Activated CD4-positive, alpha-beta T cell treated with anti-CD3 and anti-CD28 coated beads, Interleukin-2, amount 50 U/mL, for 48 hours (primary cell): ENCODE measurements around the gene FHDC1.
A peak's percentile ranks its signal among the peaks of the same experiment; 100 is the strongest.
"Not testable (repeated sequence)": the region's sequence is repeated elsewhere in the genome, so short reads cannot be mapped to it uniquely, and the experiment has no call there.

ENCODE experiments used
- DNase-seq, 2 experiments: peaks; one replicate each; pipeline ENCODE4 v3.0.0-alpha.2; 2020

Gene FHDC1

DNA sequence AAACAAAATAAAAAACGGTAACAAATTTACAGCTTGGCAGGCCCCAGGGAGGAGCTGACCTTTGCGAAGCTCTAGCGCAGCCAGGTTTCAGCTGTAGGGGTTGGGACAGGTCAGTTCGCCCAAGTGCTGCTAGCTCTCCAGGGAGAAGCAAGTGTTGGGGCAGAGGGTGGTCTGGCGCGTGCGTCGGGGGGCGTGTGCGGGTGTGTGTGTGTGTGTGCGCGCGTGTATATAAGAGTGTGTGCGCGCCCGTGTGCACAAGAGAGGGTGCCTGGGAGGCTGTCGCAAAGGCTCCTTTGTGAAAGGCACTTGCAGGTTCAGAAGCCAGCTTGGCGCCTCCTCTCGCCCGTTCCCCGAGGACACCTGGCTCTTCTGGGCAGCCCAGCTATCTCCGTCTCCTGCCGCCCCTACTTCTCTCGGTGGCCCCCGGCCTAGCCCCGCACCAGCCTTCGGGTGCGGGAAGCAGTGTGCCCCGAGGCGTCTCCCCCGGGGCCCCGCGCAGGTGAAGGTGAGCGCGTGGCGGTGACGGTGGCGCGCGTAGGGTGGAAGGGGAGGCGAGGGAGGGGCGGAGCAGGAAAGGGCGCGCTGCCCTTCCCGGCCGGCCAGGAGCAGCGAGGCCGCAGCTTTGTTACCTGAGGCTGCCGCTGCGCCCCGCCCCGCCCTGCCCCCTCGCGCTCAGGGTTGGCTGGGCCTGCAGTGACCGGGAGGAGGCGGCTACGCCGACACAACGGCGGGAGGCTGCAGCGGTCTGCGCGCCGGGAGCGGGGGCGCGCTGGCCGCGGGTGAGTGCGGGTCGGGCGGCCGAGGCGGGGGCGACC lies at the start of gene FHDC1:
FHDC1 (plus strand) TSS at position 693 of the 815 bp plus-strand sequence. CDS start 6,735 bp downstream, outside the sequence.
- DNase-seq: peak; percentile 23 to 29

- DNase-seq: no peak
Observed at GRCh38 chr4:152887981-152888380, 48.1 kb upstream of the FHDC1 start.

DNA sequence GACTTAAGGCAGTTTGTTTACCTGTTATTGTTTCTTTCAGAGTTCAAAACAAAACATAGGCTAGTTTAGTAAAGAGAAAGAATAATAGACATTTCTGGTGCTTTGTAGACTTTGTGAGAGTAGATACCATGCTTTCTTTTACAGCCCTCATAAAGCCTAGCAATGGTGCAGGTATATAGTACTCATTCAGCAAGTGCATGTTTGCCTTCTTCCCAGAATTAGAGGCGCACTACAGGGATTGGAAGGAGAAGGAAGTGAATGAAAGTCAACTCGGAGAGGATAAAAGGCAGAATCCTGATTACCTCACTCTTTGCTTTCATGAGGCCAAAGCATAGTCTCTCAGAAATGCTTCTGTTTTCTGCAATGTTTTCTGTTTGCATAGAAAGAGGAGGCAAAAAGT lies 43.1 kb upstream of the FHDC1 start:
- DNase-seq: no peak

DNA sequence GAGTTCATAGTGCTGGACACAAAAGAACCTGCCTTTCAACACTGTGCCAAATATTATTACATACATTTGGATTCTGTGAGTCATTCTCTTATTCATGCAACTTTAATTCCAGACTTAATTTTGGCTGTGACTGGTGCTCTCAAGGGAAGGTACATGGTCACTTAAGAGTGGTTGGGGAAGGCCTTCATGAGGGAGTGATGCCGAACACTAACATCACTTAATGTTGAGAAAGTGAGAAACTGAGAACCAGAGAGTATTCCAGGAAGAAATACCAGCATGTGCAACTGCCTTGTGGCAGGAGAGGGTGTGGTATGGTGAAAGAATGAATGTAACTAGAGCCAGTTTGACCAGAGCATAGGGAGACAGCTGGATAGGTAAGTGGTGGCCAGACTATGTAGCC lies 41.5 kb upstream of the FHDC1 start:
- no peak for DNase-seq

DNA sequence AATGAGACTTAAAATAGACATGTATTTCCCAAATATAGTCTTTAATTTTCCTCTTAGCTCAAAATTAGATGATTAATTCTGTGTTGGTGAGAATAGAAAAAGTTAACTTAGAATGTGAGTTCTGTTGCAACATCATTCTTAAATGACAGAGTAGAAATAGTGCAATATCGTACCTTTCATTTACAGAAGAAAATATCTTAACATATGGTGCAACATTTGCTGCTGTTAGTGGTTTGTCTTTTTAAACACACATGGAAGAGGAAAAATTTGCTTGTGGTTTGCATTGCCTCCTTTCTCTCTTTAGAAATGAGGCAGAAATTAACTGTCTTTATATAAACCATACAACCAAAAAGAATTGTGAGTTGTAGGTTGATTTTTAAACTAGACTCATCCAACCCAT lies 39.3 kb upstream of the FHDC1 start:
- no peak for DNase-seq

DNA sequence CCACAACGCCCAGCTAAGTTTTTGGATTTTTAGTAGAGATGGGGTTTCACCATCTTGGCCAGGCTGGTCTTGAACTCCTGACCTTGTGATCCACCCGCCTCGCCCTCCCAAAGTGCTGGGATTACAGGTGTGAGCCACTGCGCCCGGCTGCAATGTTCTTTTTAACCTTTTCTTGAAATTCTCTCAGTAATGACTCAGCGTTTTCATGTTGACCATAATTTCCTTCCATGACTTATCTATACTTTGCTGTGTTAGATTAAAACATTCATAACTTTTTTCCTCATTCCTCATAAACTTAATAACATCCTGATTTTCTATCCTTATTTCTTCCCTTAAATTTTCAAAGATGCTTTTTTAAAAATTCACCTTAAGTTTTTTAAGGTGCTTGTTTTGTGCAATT lies 38.0 kb upstream of the FHDC1 start:
- not testable (repeated sequence) for DNase-seq

DNA sequence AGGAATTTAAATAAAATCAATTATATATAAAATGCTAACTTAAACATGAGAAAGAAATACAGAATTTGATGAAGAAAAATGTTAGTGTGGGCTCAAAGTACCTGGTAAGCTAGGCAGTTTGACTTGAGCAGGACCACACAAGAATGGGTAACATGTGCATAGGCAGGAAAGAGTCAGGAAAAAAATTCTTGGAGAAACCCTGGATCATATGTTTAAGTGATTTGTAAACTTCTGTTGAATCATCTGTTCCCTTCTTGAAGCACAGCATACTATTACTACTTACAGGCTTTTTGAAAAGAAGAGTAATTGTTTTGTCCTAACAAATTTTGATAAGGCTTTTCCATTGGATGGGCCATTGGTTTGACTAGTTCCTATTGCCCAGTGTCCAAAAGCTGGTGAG lies 37.5 kb upstream of the FHDC1 start:
- no peak for DNase-seq

DNA sequence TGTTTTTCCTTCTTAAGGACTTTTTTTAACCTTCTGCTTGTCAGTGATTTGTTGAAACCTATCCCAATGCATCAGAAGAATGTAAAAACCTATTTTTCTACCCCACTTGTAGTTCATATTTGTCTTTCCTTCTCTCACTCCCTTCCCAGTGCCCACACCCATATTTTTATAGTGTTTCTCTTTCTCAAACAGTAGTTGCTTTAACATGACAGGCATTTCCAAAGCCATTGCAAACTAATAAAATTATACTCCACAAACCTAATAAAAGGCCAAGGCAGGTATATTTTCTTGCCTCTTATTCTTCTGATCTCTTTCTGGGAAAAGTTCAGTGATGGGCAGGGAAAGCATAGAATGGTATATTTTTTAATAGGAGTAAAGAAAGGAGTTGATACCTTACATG lies 35.7 kb upstream of the FHDC1 start:
- DNase-seq: no peak

DNA sequence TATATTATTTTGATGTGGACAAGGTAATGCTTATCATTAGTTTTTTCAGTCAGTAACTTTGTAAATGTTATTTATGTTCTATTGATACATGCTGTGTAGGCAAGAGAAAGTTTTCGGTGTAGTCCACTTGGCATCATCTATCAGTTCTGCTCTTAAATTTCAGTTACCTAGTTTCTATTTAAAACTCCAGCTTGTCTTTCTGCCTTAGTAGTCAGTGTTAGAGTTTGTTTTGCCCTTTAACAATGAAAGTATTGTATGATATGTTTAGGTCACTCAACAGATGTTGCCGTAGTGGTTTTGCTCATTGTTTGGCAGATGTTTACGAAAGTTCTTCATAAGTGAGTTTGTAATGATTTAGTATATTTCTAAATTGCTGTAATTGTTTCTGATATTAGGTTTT lies 34.9 kb upstream of the FHDC1 start:
- DNase-seq: no peak

DNA sequence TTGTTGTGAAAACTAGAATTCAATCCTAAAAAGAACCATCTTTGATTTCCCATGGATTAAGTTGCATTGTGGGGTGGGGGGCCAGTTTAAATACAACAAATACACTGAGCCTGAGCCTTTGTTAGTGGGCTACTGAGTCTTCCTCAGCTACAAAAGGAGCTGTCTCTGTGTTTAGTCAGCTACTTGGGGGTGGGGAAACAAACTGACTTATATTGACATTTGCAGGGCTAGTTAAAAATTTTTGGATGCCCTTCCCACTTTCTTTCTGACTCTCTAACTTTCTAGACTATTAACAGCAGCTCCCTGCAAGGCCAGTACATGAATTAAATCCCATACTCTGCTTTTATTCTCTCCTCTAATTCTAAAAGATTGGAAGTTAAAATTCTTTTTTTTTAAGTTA lies 32.5 kb upstream of the FHDC1 start:
- DNase-seq: no peak

- no peak for DNase-seq
Observed at GRCh38 chr4:152909901-152910300, 26.2 kb upstream of the FHDC1 start.

- DNase-seq: no peak
Observed at GRCh38 chr4:152910521-152910920, 25.6 kb upstream of the FHDC1 start.

GRCh38 chr4:152917543-152918395 lies 18.4 kb upstream of the FHDC1 start:
- no peak for DNase-seq

- DNase-seq: no peak
Observed at GRCh38 chr4:152919826-152920225, 16.3 kb upstream of the FHDC1 start.

DNA sequence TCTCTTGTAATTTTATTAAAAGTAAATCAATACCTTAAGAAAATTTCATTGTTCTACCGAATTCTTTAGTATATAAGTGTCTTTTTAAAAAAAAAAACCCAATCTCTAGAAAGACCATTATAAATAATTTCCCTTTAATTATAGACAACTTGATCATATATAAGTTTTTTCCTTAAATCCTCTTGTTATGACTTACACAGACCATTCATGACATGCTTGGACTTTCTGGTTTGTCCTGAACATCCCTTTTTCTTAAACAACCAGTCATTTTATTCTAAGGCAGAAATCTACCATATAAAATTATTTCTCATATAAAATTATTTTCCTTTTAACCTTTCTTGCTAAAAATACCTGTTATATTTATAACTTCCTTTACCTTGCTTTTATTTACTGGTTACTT lies 15.4 kb upstream of the FHDC1 start:
- DNase-seq: no peak

DNA sequence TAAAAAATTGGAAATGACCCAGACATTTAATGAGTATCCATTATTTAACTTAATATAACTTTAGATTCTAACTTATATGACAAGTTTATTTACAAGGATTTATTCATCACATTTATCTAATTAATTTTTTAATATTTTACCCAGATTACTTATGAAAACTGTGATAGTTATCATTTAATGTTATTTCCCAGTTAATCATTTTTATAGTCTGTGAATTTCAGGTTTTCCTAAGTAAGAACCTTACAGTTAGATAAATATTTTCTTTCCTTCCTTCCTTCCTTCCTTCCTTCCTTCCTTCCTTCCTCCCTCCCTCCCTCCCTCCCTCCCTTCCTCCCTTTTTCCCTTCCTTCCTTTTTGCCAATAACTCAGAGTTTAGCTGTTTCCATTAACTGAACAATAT lies 14.8 kb upstream of the FHDC1 start:
- no peak for DNase-seq

GRCh38 chr4:152925851-152926250 lies 10.3 kb upstream of the FHDC1 start:
- DNase-seq: no peak

DNA sequence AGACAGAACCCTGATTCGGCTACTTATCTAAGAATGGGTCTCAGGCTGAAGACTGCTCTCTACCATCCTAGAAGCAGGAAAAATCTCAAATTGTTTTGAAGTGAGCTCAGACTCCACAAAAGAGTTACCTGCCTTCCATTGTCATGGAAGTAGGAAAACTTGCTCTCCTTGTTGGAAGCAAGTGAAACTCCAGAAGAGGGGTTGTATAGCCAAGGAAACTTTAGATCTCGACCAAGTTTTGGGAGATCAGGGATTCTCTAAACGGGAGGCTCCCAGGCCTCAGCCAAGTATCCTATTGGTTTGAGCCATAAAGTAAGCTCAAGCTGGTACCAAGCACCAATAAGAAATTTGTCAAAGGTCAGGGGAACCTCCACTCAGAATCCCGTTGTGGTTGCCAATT lies 9.2 kb upstream of the FHDC1 start:
- DNase-seq: no peak

- no peak for DNase-seq
Observed at GRCh38 chr4:152927737-152928136, 8.4 kb upstream of the FHDC1 start.

GRCh38 chr4:152928286-152928685 lies 7.8 kb upstream of the FHDC1 start:
- no peak for DNase-seq

GRCh38 chr4:152929888-152930287 lies 6.2 kb upstream of the FHDC1 start:
- no peak for DNase-seq

- DNase-seq: peak; percentile 16 to 33
Observed at GRCh38 chr4:152935143-152935542, 980 bp upstream of the FHDC1 start.

- peak; percentile 18 to 29 for DNase-seq
Observed at GRCh38 chr4:152936446-152937335, 568 bp downstream of the FHDC1 start.
